Endothelial cell of hepatic sinusoid (primary cell): ENCODE data around the gene CRY2.

Experiments used
- in situ Hi-C: cut with HindIII; loops from 2 replicates; pipeline ENCODE4 v1.10.0; 2017; ENCODE audit warnings: low sequenced_read_pairs

The CRY2 gene

DNA sequence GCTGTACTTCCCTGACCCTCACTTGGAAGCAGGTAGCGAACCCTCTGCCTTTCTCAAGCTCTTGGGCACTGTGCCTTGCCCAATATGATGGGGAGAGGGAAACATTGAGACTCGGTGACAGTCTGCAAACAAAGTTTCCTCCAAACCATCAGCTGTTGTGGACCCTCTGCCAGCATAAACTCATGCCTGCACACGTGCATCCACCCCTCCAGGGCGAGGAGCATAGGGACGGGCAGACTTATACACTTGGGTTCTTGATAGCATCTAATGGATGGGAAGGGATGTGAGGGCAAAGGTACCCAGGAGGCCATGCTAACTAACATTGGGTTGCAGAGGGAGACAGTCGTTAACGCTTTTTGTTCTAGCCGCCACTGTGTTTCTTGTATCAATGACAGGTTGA, 29.9 kb downstream of the CRY2 start:
- in situ Hi-C loops: loop anchor here (5.0 kb wide), 1 partner anchor 65 kb away; no protein-coding TSS in a partner anchor

DNA sequence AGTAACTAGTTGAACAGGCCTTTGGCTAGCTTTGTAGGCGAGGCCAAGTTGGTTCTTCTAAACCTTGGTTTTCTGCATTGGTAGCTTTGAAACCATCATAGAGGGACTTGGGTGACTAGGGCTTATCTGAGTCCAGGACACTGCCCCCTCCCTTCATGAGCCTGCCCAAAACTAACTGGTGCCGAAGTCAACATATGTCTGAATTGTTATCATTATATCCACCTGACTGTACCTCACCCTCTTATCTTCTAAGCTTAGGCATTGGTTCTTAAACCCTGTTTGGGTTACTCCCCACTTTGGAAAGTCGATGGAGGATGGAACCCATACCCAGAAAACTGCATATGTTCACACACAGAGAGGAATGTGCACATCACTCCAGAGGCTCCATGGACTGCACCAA, 30.6 kb downstream of the CRY2 start:
- in situ Hi-C loops: loop anchor here (5.0 kb wide), 1 partner anchor 64 kb away; no protein-coding TSS in a partner anchor

- in situ Hi-C loops: loop anchor here (5.0 kb wide), 1 partner anchor 62 kb away; no protein-coding TSS in a partner anchor
Observed at GRCh38 chr11:45879803-45880686, 32.8 kb downstream of the CRY2 start.

DNA sequence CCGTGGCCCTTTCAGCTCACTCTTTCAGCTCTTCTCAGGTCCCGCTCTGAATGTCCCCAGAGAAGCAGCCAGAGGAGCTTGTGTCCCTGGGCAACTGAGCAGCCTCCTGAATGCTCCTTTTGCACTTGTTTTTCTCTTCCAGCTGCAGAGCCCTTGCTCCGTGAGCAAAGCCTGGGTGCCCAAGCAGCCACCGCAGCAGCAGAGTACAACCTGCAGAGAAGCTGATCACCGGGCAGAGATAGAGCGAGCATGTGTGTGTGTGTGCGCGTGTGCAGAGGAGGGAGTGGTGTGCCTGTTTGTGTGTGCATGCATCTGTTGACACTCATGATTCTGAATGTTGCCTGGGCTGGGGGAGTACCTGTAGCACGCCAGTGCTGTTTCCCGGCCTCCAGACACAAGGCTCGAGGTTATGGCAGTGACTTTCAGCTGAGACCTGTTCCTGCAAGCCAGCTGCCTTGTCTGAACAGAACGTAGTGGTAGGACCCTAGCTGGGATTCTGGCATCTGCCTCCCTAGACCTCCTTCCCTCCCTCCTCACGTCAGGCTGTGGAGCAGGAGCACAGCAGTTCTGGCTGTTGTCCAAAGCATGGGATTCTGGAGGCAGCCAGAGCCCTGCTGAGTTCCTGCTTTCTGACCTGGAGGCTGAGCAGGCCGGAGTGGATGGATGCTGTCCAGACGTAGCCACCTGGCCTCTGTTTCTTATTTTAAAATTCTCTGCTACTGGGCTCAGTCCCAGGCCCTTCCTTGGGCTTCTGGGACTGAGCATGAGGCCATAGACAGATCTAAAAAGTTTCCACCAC, 33.7 kb downstream of the CRY2 start:
- in situ Hi-C loops: no loop called here

DNA sequence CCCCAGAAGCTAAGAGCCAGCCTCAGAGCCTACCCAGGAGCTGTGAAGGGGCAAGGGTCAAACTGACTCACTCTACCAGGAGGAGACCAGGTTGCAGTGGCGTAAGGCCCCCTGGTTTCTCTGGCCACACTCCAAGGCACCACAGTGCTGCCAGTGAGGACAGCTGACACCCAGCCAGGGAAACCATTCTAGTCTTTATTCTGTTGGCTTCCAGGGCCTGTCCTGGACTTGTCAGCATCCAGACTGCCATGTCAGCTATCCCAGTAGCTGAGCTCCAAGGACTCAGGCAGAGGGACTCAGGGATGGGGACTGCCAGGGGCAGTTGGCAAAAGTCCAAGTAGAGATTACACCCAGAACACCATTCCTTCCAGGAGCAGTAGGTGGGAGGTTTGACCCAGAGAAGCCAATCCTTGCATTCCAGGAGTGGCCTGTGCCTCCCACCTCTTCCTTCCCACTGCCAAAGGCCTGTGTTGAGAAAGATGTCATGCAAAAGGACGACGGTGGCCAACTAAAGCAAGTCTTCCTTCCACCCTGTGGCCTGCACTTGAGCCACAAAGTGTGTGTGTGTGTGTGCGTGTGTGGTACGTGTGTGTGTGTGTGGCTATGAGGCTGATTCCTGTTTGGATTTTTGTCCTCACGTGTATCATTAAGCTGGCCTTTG, 34.6 kb downstream of the CRY2 start:
- in situ Hi-C loops: no loop called here

DNA sequence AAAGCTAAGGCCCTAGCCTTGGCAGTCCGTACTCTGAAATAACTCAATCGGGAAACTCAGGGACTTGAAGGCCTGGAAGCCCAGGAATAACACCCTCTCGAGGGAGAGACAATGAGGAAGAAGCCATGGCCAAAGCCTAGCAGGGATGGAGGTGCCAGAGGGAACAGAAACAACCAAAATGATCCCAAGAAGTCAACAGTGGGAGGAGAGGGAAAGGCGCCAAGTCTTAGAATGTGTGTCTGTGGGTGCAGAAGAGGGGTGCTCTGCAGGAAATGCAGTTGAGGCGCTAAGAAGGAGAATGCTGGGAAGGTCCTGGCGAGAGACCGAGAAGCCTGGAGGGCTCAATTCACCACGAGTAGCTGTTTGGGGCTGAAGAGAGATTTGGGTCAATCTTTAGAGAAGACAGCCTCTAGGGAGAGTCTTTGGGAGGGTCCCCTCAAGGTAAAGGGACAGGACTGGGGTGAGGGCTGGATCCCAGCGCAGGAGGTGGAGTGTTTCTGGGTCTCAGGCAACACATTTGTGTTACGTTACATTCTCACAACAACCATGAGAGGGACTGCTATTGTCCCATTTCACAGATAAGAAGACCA, 37.4 kb downstream of the CRY2 start:
- in situ Hi-C loops: no loop called here

GRCh38 chr11:45885274-45885920, 38.1 kb downstream of the CRY2 start, which contains the start of gene MAPK8IP1:
MAPK8IP1 (plus strand) TSS chr11:45885651; CDS start chr11:45885821, 170 bp downstream.
- in situ Hi-C loops: no loop called here

- in situ Hi-C loops: no loop called here
Observed at GRCh38 chr11:45885921-45886721, 38.8 kb downstream of the CRY2 start.

GRCh38 chr11:45886816-45887520, 39.7 kb downstream of the CRY2 start:
- in situ Hi-C loops: no loop called here

- in situ Hi-C loops: no loop called here
Observed at GRCh38 chr11:45887587-45887986, 40.3 kb downstream of the CRY2 start.

GRCh38 chr11:45889555-45889954, 42.3 kb downstream of the CRY2 start:
- in situ Hi-C loops: no loop called here

GRCh38 chr11:45889966-45890365, 42.7 kb downstream of the CRY2 start:
- in situ Hi-C loops: no loop called here

GRCh38 chr11:45890886-45891550, 43.7 kb downstream of the CRY2 start:
- in situ Hi-C loops: no loop called here

GRCh38 chr11:45892856-45893255, 45.6 kb downstream of the CRY2 start:
- in situ Hi-C loops: no loop called here

GRCh38 chr11:45894555-45895247, 47.4 kb downstream of the CRY2 start:
- in situ Hi-C loops: no loop called here

- in situ Hi-C loops: no loop called here
Observed at GRCh38 chr11:45895553-45896259, 48.4 kb downstream of the CRY2 start.

DNA sequence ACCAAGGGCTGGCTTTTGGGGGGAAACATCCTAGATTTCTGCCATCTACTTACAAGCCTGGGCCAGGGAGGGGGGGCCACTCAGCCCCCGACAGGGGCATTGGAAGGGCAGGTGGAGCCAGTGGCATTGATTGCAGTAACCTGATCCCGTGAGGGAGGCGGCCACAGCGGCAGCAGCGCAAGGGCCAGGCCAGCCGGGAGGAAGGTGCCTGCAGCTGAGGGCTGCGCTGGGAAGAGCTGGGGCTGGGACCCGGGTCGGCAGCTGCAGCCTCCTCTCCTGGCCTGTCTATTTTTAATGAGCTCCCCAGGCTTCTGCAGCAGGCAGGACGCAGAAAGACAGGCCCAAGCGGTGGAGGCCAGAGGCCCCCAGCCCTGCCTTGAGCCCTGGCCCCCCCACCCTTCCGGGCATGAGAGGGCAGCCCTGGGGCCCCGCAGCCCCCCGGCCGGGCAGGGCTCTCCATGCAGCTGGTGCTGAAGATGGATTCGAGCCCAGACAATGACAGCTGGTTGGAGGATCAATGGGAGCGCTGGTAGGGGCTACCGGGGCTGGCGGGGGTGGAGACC, 49.2 kb downstream of the CRY2 start:
- in situ Hi-C loops: no loop called here
